Measurements from ENCODE around the gene MYOM1.

DNA sequence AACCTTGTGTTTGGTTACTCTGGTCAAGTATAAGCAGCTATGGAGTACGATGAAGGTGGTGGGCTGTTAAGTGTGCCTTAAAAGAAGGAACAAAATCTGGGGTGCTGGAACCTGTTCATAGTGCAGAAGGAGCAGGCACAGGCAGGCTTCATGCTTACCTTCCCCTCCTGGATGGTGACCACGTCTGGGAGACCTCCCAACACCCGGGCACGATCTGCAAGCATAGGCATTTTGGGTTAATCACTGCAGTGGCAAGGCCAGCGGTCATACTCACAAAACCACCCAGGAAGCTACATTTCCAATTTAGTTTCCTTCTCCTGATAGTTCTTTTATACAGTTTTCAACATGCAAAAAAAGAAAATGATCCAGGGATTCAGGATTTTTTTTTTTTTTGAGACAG is 148.1 kb downstream of the MYOM1 start:
- TF ChIP-seq, protein P1, sequence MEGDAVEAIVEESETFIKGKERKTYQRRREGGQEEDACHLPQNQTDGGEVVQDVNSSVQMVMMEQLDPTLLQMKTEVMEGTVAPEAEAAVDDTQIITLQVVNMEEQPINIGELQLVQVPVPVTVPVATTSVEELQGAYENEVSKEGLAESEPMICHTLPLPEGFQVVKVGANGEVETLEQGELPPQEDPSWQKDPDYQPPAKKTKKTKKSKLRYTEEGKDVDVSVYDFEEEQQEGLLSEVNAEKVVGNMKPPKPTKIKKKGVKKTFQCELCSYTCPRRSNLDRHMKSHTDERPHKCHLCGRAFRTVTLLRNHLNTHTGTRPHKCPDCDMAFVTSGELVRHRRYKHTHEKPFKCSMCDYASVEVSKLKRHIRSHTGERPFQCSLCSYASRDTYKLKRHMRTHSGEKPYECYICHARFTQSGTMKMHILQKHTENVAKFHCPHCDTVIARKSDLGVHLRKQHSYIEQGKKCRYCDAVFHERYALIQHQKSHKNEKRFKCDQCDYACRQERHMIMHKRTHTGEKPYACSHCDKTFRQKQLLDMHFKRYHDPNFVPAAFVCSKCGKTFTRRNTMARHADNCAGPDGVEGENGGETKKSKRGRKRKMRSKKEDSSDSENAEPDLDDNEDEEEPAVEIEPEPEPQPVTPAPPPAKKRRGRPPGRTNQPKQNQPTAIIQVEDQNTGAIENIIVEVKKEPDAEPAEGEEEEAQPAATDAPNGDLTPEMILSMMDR (conservative IDR thresholded peaks at IDR 0.05; ENCODE audit: low read length) = no peak
- no peak for TF ChIP-seq EZH2phosphoT487 (IDR thresholded peaks at IDR 0.05; ENCODE audit: borderline replicate concordance, low read depth, low read length)
